Keratinocyte (primary cell): ENCODE measurements around the gene IGHMBP2. TPM values are rescaled to one million over a fixed set of nuclear protein-coding genes. Genes with fewer than 3 reads are reported as not detected.

Source experiments
- DNase-seq: peaks from one replicate; pipeline ENCODE4 v3.0.0-alpha.2; 2011; ENCODE audit warnings: low read depth, missing footprints, low spot score
- FAIRE-seq: peaks from 2 replicates; lab custom pipeline; 2011; peaks lifted over from hg19 to GRCh38; lab: Jason Lieb, UNC
- H2AFZ ChIP-seq: 2 replicates; pipeline ENCODE4 v1.6.0; 2012; ENCODE audit warnings: low read length, control low read depth, inconsistent platforms; ENCODE audit not compliant: control insufficient read depth
- H3K27ac ChIP-seq: 2 replicates; pipeline ENCODE4 v1.5.1; 2011; ENCODE audit warnings: low read length; ENCODE audit not compliant: control insufficient read depth, insufficient read depth
- H3K27me3 ChIP-seq: 3 replicates; pipeline ENCODE4 v1.6.0; 2011; ENCODE audit warnings: low read length; ENCODE audit not compliant: control insufficient read depth, insufficient read depth; ENCODE audit errors: extremely low read depth
- H3K36me3 ChIP-seq, 2 experiments: 2 replicates in 1 of 2; 3 replicates in 1 of 2; pipeline ENCODE4 v1.5.1; 2011; ENCODE audit warnings: low read length in 2 of 2, mild to moderate bottlenecking in 1 of 2; ENCODE audit not compliant: control insufficient read depth in 2 of 2, insufficient read depth in 2 of 2; ENCODE audit errors: extremely low read depth in 1 of 2
- H3K4me1 ChIP-seq: 3 replicates; pipeline ENCODE4 v1.5.1; 2011; ENCODE audit warnings: low read length; ENCODE audit not compliant: control insufficient read depth, insufficient read depth; ENCODE audit errors: extremely low read depth
- H3K4me2 ChIP-seq: 3 replicates; pipeline ENCODE4 v1.6.0; 2011; ENCODE audit warnings: low read depth, low read length; ENCODE audit not compliant: control insufficient read depth, insufficient read depth; ENCODE audit errors: extremely low read depth
- H3K4me3 ChIP-seq, 3 experiments: fragments of 200-600 bp in 1 of 3; sonication (generic) in 1 of 3; 2 replicates in 2 of 3; 3 replicates in 1 of 3; pipeline ENCODE4 v1.5.1; 2011 to 2016; ENCODE audit warnings: low read length in 3 of 3, mild to moderate bottlenecking in 3 of 3, control low read depth in 2 of 3, inconsistent platforms in 1 of 3, low read depth in 1 of 3, mixed read lengths in 1 of 3, mixed run types in 1 of 3, moderate library complexity in 1 of 3; ENCODE audit not compliant: control insufficient read depth in 2 of 3, insufficient read depth in 2 of 3; ENCODE audit errors: extremely low read depth in 1 of 3
- H3K79me2 ChIP-seq: 2 replicates; pipeline ENCODE4 v1.6.0; 2012; ENCODE audit warnings: low read length; ENCODE audit not compliant: control insufficient read depth, insufficient read depth
- H3K9ac ChIP-seq: 3 replicates; pipeline ENCODE4 v1.6.0; 2011; ENCODE audit warnings: low read length; ENCODE audit not compliant: control insufficient read depth, insufficient read depth; ENCODE audit errors: extremely low read depth
- H3K9me1 ChIP-seq: 3 replicates; pipeline ENCODE4 v1.6.0; 2011; ENCODE audit warnings: low read length; ENCODE audit not compliant: control insufficient read depth, insufficient read depth; ENCODE audit errors: extremely low read depth
- H3K9me3 ChIP-seq: 2 replicates; pipeline ENCODE4 v1.5.1; 2012; ENCODE audit warnings: low read depth, low read length; ENCODE audit not compliant: control insufficient read depth
- H4K20me1 ChIP-seq: 3 replicates; pipeline ENCODE4 v1.6.0; 2011; ENCODE audit warnings: low read length; ENCODE audit not compliant: control insufficient read depth, insufficient read depth; ENCODE audit errors: extremely low read depth
- CTCF ChIP-seq, 3 experiments: IDR thresholded peaks in 1 of 3; conservative IDR thresholded peaks in 1 of 3; optimal IDR thresholded peaks in 1 of 3; 2 replicates in 2 of 3; 3 replicates in 1 of 3; pipeline versions ENCODE3 to v1.5.1; 2011; ENCODE audit warnings: low read length in 3 of 3, mild to moderate bottlenecking in 3 of 3, moderate library complexity in 2 of 3, control low read depth in 1 of 3, inconsistent platforms in 1 of 3; ENCODE audit not compliant: insufficient read depth in 2 of 3; ENCODE audit errors: extremely low read depth in 1 of 3
- EZH2 ChIP-seq: IDR thresholded peaks from one replicate; pipeline ENCODE4 v1.6.1; 2012; ENCODE audit warnings: inconsistent platforms, mild to moderate bottlenecking, low read length, moderate library complexity
- dilution Hi-C: fragments of 300-500 bp; cut with MboI; formaldehyde crosslinking; loops from one replicate; pipeline ENCODE4 v1.7.0; 2020; ENCODE audit warnings: low sequenced_read_pairs; ENCODE audit not compliant: extremely low pct_ligation_motif_present
- polyA plus RNA-seq, 5 experiments: library from polyadenylated mRNA; depleted of rRNA in 3 of 5; stranded (reverse) in 3 of 5; stranded (forward) in 1 of 5; unstranded in 1 of 5; fragments of >200 nt; gene quantifications; 1 replicate in 1 of 5; 2 replicates in 3 of 5; 3 replicates in 1 of 5; pipeline versions ENCODE4 v1.2.1 to v1.2.3, GENCODE V29; 2011 to 2012; ENCODE audit warnings: missing spikeins in 2 of 5, low read depth in 1 of 5, low replicate concordance in 1 of 5

The IGHMBP2 gene
- polyA plus RNA-seq, 1 donor (not counting 4 experiments of a cell fraction or from before 2014, with no cell fraction given): 10.0 TPM

- FAIRE-seq: no peak
- Histone ChIP-seq H3K9me3 (no peaks in the 10 kb centered on the region), H3K9me1 (no peaks in the 10 kb centered on the region), H3K4me3 (no peak overlapping the region), H3K4me2 (no peak overlapping the region), H3K9ac (no peak overlapping the region), H3K79me2 (no peaks in the 10 kb centered on the region), H4K20me1 (no peaks in the 10 kb centered on the region), H3K27me3 (no peaks in the 10 kb centered on the region), H3K27ac (no peak overlapping the region), H3K4me1 (peaks cover 2% of the 10 kb centered on the region), H3K36me3 (peaks cover 22 to 27% of the 10 kb centered on the region in 2 experiments), H2AFZ (no peak overlapping the region)
- dilution Hi-C loops: no loop called here
- TF ChIP-seq EZH2: no peak
- TF ChIP-seq CTCF (optimal IDR thresholded peaks at IDR 0.05 in 1 of 3, IDR thresholded peaks at IDR 0.05 in 1 of 3, conservative IDR thresholded peaks at IDR 0.05 in 1 of 3; ENCODE audit: extremely low read depth in 1 of 3, insufficient read depth in 2 of 3, low read length in 3 of 3): no peak
- DNase-seq: no peak
Measured at GRCh38 chr11:68890490-68891231, 13.0 kb upstream of the IGHMBP2 start.

GRCh38 chr11:68891351-68891948 lies 12.2 kb upstream of the IGHMBP2 start:
- Histone ChIP-seq H3K9me1 (no peaks in the 10 kb centered on the region), H3K4me1 (peaks cover 2% of the 10 kb centered on the region), H3K27me3 (no peaks in the 10 kb centered on the region), H3K36me3 (peaks cover 30 to 31% of the 10 kb centered on the region in 2 experiments), H4K20me1 (no peaks in the 10 kb centered on the region), H3K27ac (no peak overlapping the region), H2AFZ (no peak overlapping the region), H3K9me3 (no peaks in the 10 kb centered on the region), H3K79me2 (no peaks in the 10 kb centered on the region), H3K4me2 (no peak overlapping the region), H3K9ac (no peak overlapping the region), H3K4me3 (no peak overlapping the region)
- FAIRE-seq: no peak
- DNase-seq: no peak
- dilution Hi-C loops: no loop called here
- no peak for TF ChIP-seq EZH2
- no peak for TF ChIP-seq CTCF (optimal IDR thresholded peaks at IDR 0.05 in 1 of 3, IDR thresholded peaks at IDR 0.05 in 1 of 3, conservative IDR thresholded peaks at IDR 0.05 in 1 of 3; ENCODE audit: extremely low read depth in 1 of 3, insufficient read depth in 2 of 3, low read length in 3 of 3)
